B cell (primary cell): ENCODE results near the gene DNM2. TPM values are rescaled to one million over a fixed set of nuclear protein-coding genes. Genes with fewer than 3 reads are reported as not detected.

Source experiments
- ATAC-seq: fragments of 200-7000 bp; cut with Tn5 transposase; one replicate; pipeline ENCODE4 v1.10.0; 2021; ENCODE audit warnings: low read depth, mild to moderate bottlenecking, moderate number of reproducible peaks, moderate library complexity
- CTCF ChIA-PET: fragments of 350-600 bp; sonication (Branson Sonifier 250); formaldehyde crosslinking; loops from one replicate; lab custom pipeline; 2021; ENCODE audit warnings: antibody characterized with exemption, inconsistent platforms; lab: Charles Lee
- POLR2A ChIA-PET: fragments of 350-600 bp; sonication (Branson Sonifier 250); formaldehyde crosslinking; loops from one replicate; lab custom pipeline; 2021; ENCODE audit warnings: antibody characterized with exemption; lab: Charles Lee
- DNase-seq: peaks from one replicate; pipeline ENCODE4 v3.0.0; 2013
- H2AFZ ChIP-seq: 2 replicates; pipeline ENCODE4 v1.6.1; 2012; ENCODE audit warnings: mild to moderate bottlenecking, low read depth, low read length; ENCODE audit not compliant: insufficient read depth, poor library complexity, severe bottlenecking
- H3K27ac ChIP-seq, 2 donors: 1 replicate in 1 of 2; 2 replicates in 1 of 2; pipeline ENCODE4 v1.5.1; 2012 to 2013; ENCODE audit warnings: low read length in 2 of 2, mild to moderate bottlenecking in 2 of 2, moderate library complexity in 1 of 2
- H3K27me3 ChIP-seq, 4 experiments: fragments of 200-600 bp in 1 of 4; sonication (generic) in 1 of 4; replicated peaks in 1 of 4; 1 replicate in 2 of 4; 2 replicates in 2 of 4; pipeline versions ENCODE4 v1.6.1 to v1.7.0; 2013 to 2016; ENCODE audit warnings: low read length in 3 of 4, mild to moderate bottlenecking in 2 of 4, mixed read lengths in 1 of 4, moderate library complexity in 1 of 4; ENCODE audit not compliant: insufficient read depth in 4 of 4, control insufficient read depth in 3 of 4; ENCODE audit errors: control extremely low read depth in 1 of 4
- H3K36me3 ChIP-seq, 2 experiments: replicated peaks in 1 of 2; 1 replicate in 1 of 2; 2 replicates in 1 of 2; pipeline versions ENCODE4 v1.6.1 to v1.7.1; 2013; ENCODE audit warnings: low read length in 1 of 2; ENCODE audit not compliant: insufficient read depth in 2 of 2, control insufficient read depth in 1 of 2; ENCODE audit errors: control extremely low read depth in 1 of 2, extremely low read depth in 1 of 2
- H3K4me1 ChIP-seq, 2 donors: fragments of 200-600 bp in 1 of 2; sonication (generic) in 1 of 2; 1 replicate in 1 of 2; 2 replicates in 1 of 2; pipeline versions ENCODE4 v1.5.1 to v1.6.1; 2013 to 2017; ENCODE audit warnings: low read length in 2 of 2; ENCODE audit not compliant: control insufficient read depth in 2 of 2, insufficient read depth in 2 of 2
- H3K4me2 ChIP-seq: replicated peaks from 2 replicates; pipeline ENCODE3; 2012; ENCODE audit warnings: mild to moderate bottlenecking, low read depth, low read length; ENCODE audit not compliant: poor library complexity, severe bottlenecking
- H3K4me3 ChIP-seq, 5 experiments: fragments of 200-600 bp in 1 of 5; sonication (generic) in 1 of 5; 1 replicate in 3 of 5; 2 replicates in 2 of 5; pipeline versions ENCODE4 v1.5.1 to v1.7.0; 2011 to 2016; ENCODE audit warnings: low read length in 4 of 5, mild to moderate bottlenecking in 4 of 5, low read depth in 2 of 5, control low read depth in 1 of 5, moderate library complexity in 1 of 5; ENCODE audit not compliant: insufficient read depth in 1 of 5; ENCODE audit errors: control extremely low read depth in 1 of 5, extremely low read depth in 1 of 5
- H3K79me2 ChIP-seq: fragments of 200-600 bp; sonication (generic); one replicate; pipeline ENCODE4 v1.6.0; 2016; ENCODE audit warnings: low read length; ENCODE audit not compliant: control insufficient read depth, insufficient read depth
- H3K9ac ChIP-seq: fragments of 200-600 bp; sonication (generic); 2 replicates; pipeline ENCODE4 v1.6.1; 2017; ENCODE audit warnings: mild to moderate bottlenecking, low read length, moderate library complexity
- H3K9me3 ChIP-seq, 3 donors: one replicate each; pipeline versions ENCODE4 v1.6.1 to v1.7.1; 2013; ENCODE audit warnings: low read length in 2 of 3; ENCODE audit not compliant: control insufficient read depth in 2 of 3, insufficient read depth in 1 of 3; ENCODE audit errors: control extremely low read depth in 1 of 3
- H4K20me1 ChIP-seq: 2 replicates; pipeline ENCODE4 v1.6.0; 2012; ENCODE audit warnings: mild to moderate bottlenecking, low read length; ENCODE audit not compliant: insufficient read depth, control insufficient read depth, poor library complexity, severe bottlenecking
- H3K27ac Mint-ChIP-seq: one replicate; pipeline ENCODE4 v1.8.0; 2021; ENCODE audit warnings: mixed read lengths
- H3K27me3 Mint-ChIP-seq: one replicate; pipeline ENCODE4 v1.8.0; 2021; ENCODE audit warnings: mixed read lengths
- H3K4me1 Mint-ChIP-seq: one replicate; pipeline ENCODE4 v1.8.0; 2021; ENCODE audit warnings: mixed read lengths
- H3K4me3 Mint-ChIP-seq: one replicate; pipeline ENCODE4 v1.8.0; 2021; ENCODE audit warnings: mixed read lengths
- H3K9me3 Mint-ChIP-seq: one replicate; pipeline ENCODE4 v1.8.0; 2022; ENCODE audit warnings: mixed read lengths; ENCODE audit not compliant: insufficient read depth
- CTCF ChIP-seq: fragments of 200-600 bp; IDR thresholded peaks from one replicate; pipeline ENCODE4 v1.8.0; 2022; ENCODE audit warnings: antibody characterized with exemption, mild to moderate bottlenecking
- EZH2 ChIP-seq: IDR thresholded peaks from 2 replicates; pipeline ENCODE4 v1.6.1; 2012; ENCODE audit warnings: borderline replicate concordance, low read depth, mild to moderate bottlenecking, moderate library complexity, low read length; ENCODE audit not compliant: insufficient read depth, poor library complexity, severe bottlenecking
- WGBS: methylation state at CpG from one replicate; pipeline ENCODE4 v1.1.5; 2013; ENCODE audit warnings: missing lambda C conversion rate; ENCODE audit not compliant: insufficient coverage; 5-methylcytosine and 5-hydroxymethylcytosine counted together
- intact Hi-C: fragments of 100-400 bp; cut with micrococcal nuclease; formaldehyde crosslinking; loops from one replicate; pipeline ENCODE4 v1.10.0; 2022
- polyA plus RNA-seq: library from polyadenylated mRNA; depleted of rRNA; stranded (reverse); fragments of >200 nt; gene quantifications from 2 replicates; pipeline ENCODE4 v1.2.3, GENCODE V29; 2012
- total RNA-seq, 2 donors: library from RNA; stranded (reverse); fragments of 120-200 nt in 1 of 2; gene quantifications; 1 replicate in 1 of 2; 2 replicates in 1 of 2; pipeline versions ENCODE4 v1.2.3 to v1.2.4, GENCODE V29; 2013 to 2022

Gene DNM2
- total and polyA plus RNA-seq, 2 donors (not counting 1 experiment from before 2014, with no cell fraction given) = 163 to 353 TPM

- Histone ChIP-seq H3K9ac (no peak overlapping the region), H3K9me3 (peaks cover 0 to 13% (median 0%) of the 10 kb centered on the region in 3 donors), H3K27ac (no peak overlapping the region), H3K4me3 (no peak overlapping the region), H3K79me2 (no peaks in the 10 kb centered on the region), H3K27me3 (peaks cover 0 to 8% (median 0%) of the 10 kb centered on the region in 4 experiments), H2AFZ (no peak overlapping the region), H3K36me3 (no peaks in the 10 kb centered on the region), H3K4me1 (peaks cover 4 to 5% of the 10 kb centered on the region in 2 donors), H3K4me2 (no peak overlapping the region), H4K20me1 (no peaks in the 10 kb centered on the region)
- WGBS = 74% methylated on average over 4 of the region's 7 CpGs
- Mint-ChIP-seq H3K27ac (no peak overlapping the region), H3K4me3 (no peak overlapping the region), H3K4me1 (peaks cover 3% of the 10 kb centered on the region), H3K9me3 (no peaks in the 10 kb centered on the region), H3K27me3 (peaks cover 5% of the 10 kb centered on the region)
- DNase-seq (no peak), ATAC-seq (no peak)
- intact Hi-C loops = no loop called here
- POLR2A ChIA-PET = interaction anchor here (0.7 kb wide), 1 partner anchor 374 kb away, joined by 6 read pairs; no protein-coding TSS in a partner anchor
- CTCF ChIA-PET = interaction anchor here (0.7 to 2.0 kb wide), 3 partner anchors 11 to 618 kb away, joined by 3 to 6 read pairs (median 3); no protein-coding TSS in a partner anchor
- no peak for TF ChIP-seq CTCF
- TF ChIP-seq EZH2 = no peak
Observed at GRCh38 chr19:10852941-10853340, 135.1 kb downstream of the DNM2 start.

GRCh38 chr19:10854350-10855089 is 136.6 kb downstream of the DNM2 start:
- Histone ChIP-seq H3K36me3 (no peaks in the 10 kb centered on the region), H3K4me3 (no peak overlapping the region), H2AFZ (no peak overlapping the region), H3K4me2 (no peak overlapping the region), H3K27ac (no peak overlapping the region), H3K4me1 (no peaks in the 10 kb centered on the region), H4K20me1 (no peaks in the 10 kb centered on the region), H3K79me2 (no peaks in the 10 kb centered on the region), H3K27me3 (peaks cover 0 to 5% (median 0%) of the 10 kb centered on the region in 4 experiments), H3K9ac (no peak overlapping the region), H3K9me3 (peaks cover 0 to 13% (median 0%) of the 10 kb centered on the region in 3 donors)
- ChIA-PET POLR2A (interaction anchor here (0.7 kb wide), 1 partner anchor 34 kb away, joined by 3 read pairs; no protein-coding TSS in a partner anchor), CTCF (interaction anchor here (0.6 to 2.8 kb wide), 8 partner anchors 8 to 670 kb away, joined by 3 to 12 read pairs (median 4); no protein-coding TSS in a partner anchor)
- DNase-seq (no peak), ATAC-seq (no peak)
- no peaks in the 10 kb centered on the region for H3K9me3 Mint-ChIP-seq
- peaks cover 5% of the 10 kb centered on the region for H3K27me3 Mint-ChIP-seq
- H3K4me3 Mint-ChIP-seq = no peak overlapping the region
- no peak overlapping the region for H3K27ac Mint-ChIP-seq
- intact Hi-C loops = no loop called here
- H3K4me1 Mint-ChIP-seq = no peaks in the 10 kb centered on the region
- no peak for TF ChIP-seq EZH2
- no peak for TF ChIP-seq CTCF
- WGBS = 96% methylated on average over 4 of the region's 7 CpGs
